KMS-11 (cell line): Measurements from ENCODE around the gene SDK2.

Experiments used
- H2AFZ ChIP-seq: fragments of 200-600 bp; sonication (generic); 2 replicates; pipeline ENCODE4 v1.6.1; 2016; ENCODE audit warnings: antibody characterized with exemption, mixed run types, low read depth
- H3K27ac ChIP-seq: fragments of 200-600 bp; sonication (generic); 2 replicates; pipeline ENCODE4 v1.6.1; 2016; ENCODE audit warnings: mild to moderate bottlenecking, mixed run types
- H3K27me3 ChIP-seq: fragments of 200-600 bp; sonication (generic); 2 replicates; pipeline ENCODE4 v1.6.1; 2017; ENCODE audit warnings: mild to moderate bottlenecking, low read depth, mixed run types, moderate library complexity; ENCODE audit not compliant: insufficient read depth
- H3K36me3 ChIP-seq: fragments of 200-600 bp; sonication (generic); 2 replicates; pipeline ENCODE4 v1.6.1; 2017; ENCODE audit warnings: mild to moderate bottlenecking, mixed run types; ENCODE audit not compliant: insufficient read depth
- H3K4me1 ChIP-seq: fragments of 200-600 bp; sonication (generic); 2 replicates; pipeline ENCODE4 v1.6.1; 2016; ENCODE audit warnings: mild to moderate bottlenecking, low read depth, mixed run types; ENCODE audit not compliant: poor library complexity, severe bottlenecking
- H3K4me2 ChIP-seq: fragments of 200-600 bp; sonication (generic); 2 replicates; pipeline ENCODE4 v1.7.0; 2016; ENCODE audit warnings: mild to moderate bottlenecking, mixed run types
- H3K4me3 ChIP-seq: fragments of 200-600 bp; sonication (generic); IDR thresholded peaks from 2 replicates; pipeline ENCODE4 v1.6.1; 2017; ENCODE audit warnings: low read depth, low read length, mixed read lengths; ENCODE audit not compliant: insufficient read depth
- H3K79me2 ChIP-seq: fragments of 200-600 bp; sonication (generic); 2 replicates; pipeline ENCODE4 v1.6.1; 2016; ENCODE audit warnings: low read depth, mixed run types; ENCODE audit not compliant: insufficient read depth
- H3K9ac ChIP-seq: fragments of 200-600 bp; sonication (generic); 2 replicates; pipeline ENCODE4 v1.6.1; 2016; ENCODE audit warnings: mild to moderate bottlenecking, mixed run types
- H4K20me1 ChIP-seq: fragments of 200-600 bp; sonication (generic); 2 replicates; pipeline ENCODE4 v1.6.1; 2016; ENCODE audit warnings: mild to moderate bottlenecking, mixed run types; ENCODE audit not compliant: insufficient read depth
- TF ChIP-seq, protein P1 (sequence below): fragments of 200-600 bp; sonication (generic); conservative IDR thresholded peaks from 2 replicates; pipeline ENCODE4 v1.6.1; 2017; ENCODE audit warnings: low read depth, mild to moderate bottlenecking, antibody characterized with exemption, low read length, moderate library complexity, mixed read lengths

SDK2 gene

DNA sequence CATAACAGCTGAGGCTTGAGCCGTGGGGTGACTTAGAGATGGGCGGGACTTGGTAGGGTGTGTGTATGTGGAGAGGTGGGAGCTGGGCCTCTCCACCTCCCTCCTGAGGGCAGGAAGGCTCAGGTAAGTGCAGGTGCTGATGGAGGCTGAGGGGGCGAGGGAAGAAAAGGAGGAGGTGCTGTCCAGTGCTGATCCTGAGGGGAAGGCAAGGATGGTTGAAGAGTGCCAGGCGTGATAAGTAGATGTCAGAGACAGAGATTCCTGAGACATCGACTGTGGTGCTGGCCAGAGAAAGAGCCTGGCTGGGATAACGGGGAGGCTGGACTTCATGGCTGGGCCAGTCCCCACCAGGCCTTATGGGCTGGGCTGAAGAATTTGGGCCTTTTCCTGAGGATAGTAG lies 159.1 kb downstream of the SDK2 start:
- Histone ChIP-seq H4K20me1 (no peaks in the 10 kb centered on the region), H3K79me2 (no peaks in the 10 kb centered on the region), H3K27ac (no peak overlapping the region), H3K27me3 (peaks cover 31% of the 10 kb centered on the region; the same call in 1 of the 2 replicates), H2AFZ (no peak overlapping the region), H3K9ac (no peak overlapping the region), H3K4me1 (no peaks in the 10 kb centered on the region), H3K4me2 (no peak overlapping the region), H3K36me3 (no peaks in the 10 kb centered on the region), H3K4me3 (no peak overlapping the region)
- TF ChIP-seq, protein P1, sequence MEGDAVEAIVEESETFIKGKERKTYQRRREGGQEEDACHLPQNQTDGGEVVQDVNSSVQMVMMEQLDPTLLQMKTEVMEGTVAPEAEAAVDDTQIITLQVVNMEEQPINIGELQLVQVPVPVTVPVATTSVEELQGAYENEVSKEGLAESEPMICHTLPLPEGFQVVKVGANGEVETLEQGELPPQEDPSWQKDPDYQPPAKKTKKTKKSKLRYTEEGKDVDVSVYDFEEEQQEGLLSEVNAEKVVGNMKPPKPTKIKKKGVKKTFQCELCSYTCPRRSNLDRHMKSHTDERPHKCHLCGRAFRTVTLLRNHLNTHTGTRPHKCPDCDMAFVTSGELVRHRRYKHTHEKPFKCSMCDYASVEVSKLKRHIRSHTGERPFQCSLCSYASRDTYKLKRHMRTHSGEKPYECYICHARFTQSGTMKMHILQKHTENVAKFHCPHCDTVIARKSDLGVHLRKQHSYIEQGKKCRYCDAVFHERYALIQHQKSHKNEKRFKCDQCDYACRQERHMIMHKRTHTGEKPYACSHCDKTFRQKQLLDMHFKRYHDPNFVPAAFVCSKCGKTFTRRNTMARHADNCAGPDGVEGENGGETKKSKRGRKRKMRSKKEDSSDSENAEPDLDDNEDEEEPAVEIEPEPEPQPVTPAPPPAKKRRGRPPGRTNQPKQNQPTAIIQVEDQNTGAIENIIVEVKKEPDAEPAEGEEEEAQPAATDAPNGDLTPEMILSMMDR: no peak

DNA sequence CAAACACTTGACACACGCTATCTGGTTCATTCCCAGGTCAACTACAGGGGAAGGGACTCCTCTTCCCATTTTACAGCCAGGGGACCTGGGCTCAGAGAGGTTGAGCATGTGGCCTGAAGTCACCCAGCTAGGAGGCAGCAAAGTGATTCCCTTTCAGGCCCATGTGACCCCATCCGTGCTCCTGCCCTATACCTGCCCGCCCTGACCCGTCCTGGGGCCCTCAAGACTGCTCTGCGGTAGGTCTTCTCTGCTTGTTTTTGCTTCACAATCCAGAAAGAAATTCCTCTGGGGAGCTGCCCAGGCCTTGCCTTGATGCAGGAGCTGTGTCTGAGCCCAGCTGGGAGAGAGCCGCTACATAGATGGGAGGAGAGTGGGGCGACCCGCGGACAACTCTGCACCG lies 161.4 kb downstream of the SDK2 start:
- TF ChIP-seq, protein P1: no peak
- no peaks in the 10 kb centered on the region for H3K4me1 ChIP-seq
- H3K4me3 ChIP-seq: no peak overlapping the region
- no peak overlapping the region for H2AFZ ChIP-seq
- no peak overlapping the region for H3K4me2 ChIP-seq
- H3K27me3 ChIP-seq: peaks cover 17% of the 10 kb centered on the region; the same call in 1 of the 2 replicates
- H3K36me3 ChIP-seq: no peaks in the 10 kb centered on the region
- H4K20me1 ChIP-seq: no peaks in the 10 kb centered on the region
- H3K27ac ChIP-seq: no peak overlapping the region
- no peaks in the 10 kb centered on the region for H3K79me2 ChIP-seq
- H3K9ac ChIP-seq: no peak overlapping the region

DNA sequence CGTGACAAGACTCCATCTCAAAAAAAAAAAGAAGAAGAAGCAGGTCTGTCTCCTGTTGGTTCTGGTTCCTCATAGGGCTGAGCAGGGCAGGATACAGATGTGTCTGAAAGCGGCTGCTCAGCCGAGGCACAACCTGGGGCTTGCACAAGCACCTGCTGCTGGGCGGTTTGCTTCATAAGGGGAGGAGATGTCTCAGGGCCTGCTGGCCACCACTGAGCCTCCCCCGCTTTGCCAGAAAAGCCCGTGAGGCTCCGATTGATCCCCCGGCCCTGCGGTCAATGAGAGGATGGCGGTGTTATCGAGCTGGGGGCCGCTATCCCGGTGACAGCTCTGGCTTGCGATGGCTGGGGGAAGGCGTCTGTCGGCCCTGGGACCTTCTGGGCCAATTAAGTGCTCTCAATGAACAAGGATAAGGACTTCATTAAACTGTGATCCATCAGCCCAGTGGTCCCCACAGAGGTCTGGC lies 162.0 kb downstream of the SDK2 start:
- no peaks in the 10 kb centered on the region for H3K4me1 ChIP-seq
- no peak overlapping the region for H3K9ac ChIP-seq
- H3K4me2 ChIP-seq: no peak overlapping the region
- peaks cover 14% of the 10 kb centered on the region; the same call in 1 of the 2 replicates for H3K27me3 ChIP-seq
- no peaks in the 10 kb centered on the region for H3K36me3 ChIP-seq
- H2AFZ ChIP-seq: no peak overlapping the region
- TF ChIP-seq, protein P1: no peak
- H4K20me1 ChIP-seq: no peaks in the 10 kb centered on the region
- H3K27ac ChIP-seq: no peak overlapping the region
- H3K4me3 ChIP-seq: no peak overlapping the region
- H3K79me2 ChIP-seq: no peaks in the 10 kb centered on the region

DNA sequence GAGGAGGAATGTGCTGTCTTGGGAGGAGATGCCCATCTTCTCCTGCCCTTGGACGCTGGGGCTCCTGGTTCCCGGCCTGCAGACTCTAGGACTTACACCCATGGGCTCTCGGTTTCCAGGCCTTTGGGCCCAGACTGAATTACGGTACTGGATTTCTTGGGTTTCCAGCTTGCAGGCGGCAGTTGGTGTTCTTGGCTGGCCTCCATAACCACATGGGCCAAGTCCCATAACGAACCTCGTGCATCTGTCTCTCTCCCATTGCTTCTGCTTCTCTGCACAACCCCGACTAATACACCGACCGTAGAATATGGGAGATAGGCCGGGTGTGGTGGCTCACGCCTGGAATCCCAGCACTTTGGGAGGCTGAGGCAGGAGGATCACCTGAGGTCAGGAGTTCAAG lies 162.6 kb downstream of the SDK2 start:
- no peak overlapping the region for H3K4me3 ChIP-seq
- no peaks in the 10 kb centered on the region for H4K20me1 ChIP-seq
- H3K4me1 ChIP-seq: no peaks in the 10 kb centered on the region
- peaks cover 18% of the 10 kb centered on the region; the same call in 1 of the 2 replicates for H3K27me3 ChIP-seq
- H3K4me2 ChIP-seq: no peak overlapping the region
- H3K79me2 ChIP-seq: no peaks in the 10 kb centered on the region
- no peak overlapping the region for H3K9ac ChIP-seq
- TF ChIP-seq, protein P1: no peak
- no peak overlapping the region for H3K27ac ChIP-seq
- no peaks in the 10 kb centered on the region for H3K36me3 ChIP-seq
- no peak overlapping the region for H2AFZ ChIP-seq
